ENCODE data around the gene ATG12. TPM values are rescaled to one million over a fixed set of nuclear protein-coding genes. Genes with fewer than 3 reads are reported as not detected.

The ATG12 gene
- total and polyA plus RNA-seq, 2 of the 8 experiments (the other 6 are each of a cell fraction or from before 2014, with no cell fraction given): 23.8 to 49.3 TPM

- no peak for TF ChIP-seq KDM4A (IDR thresholded peaks at IDR 0.05; ENCODE audit: low read depth, low read length, severe bottlenecking)
- no peak for TF ChIP-seq EP300 (IDR thresholded peaks at IDR 0.05; ENCODE audit: borderline replicate concordance in 1 of 2, low read depth in 2 of 2, low read length in 2 of 2)
These were observed 39.4 kb downstream of the ATG12 start (continued) for GRCh38 chr5:115801984-115802383.
